Activated CD4-positive, alpha-beta T cell treated with anti-CD3 and anti-CD28 coated beads, Interleukin-2, amount 10 ng/mL, durations not matched to agents 24 days and 14 days (primary cell): ENCODE results near the gene CH25H. TPM values are rescaled to one million over a fixed set of nuclear protein-coding genes. Genes with fewer than 3 reads are reported as not detected.

Experiments used
- total RNA-seq: library from RNA; stranded (reverse); gene quantifications from 2 replicates; pipeline ENCODE4 v1.2.3, GENCODE V29; 2022

The CH25H gene
- total RNA-seq, 1 donor from 2014 or later, result not detected

Other genes starting within 250 kb of the CH25H start
- 29.9 and 31.1 TPM in 2 replicates for gene FAS, start 216.5 kb downstream of the CH25H start, total RNA-seq
- gene LIPA, start 44.5 kb upstream of the CH25H start, total RNA-seq, result 7.6 and 9.1 TPM in 2 replicates
- 0.40 and 0.54 TPM in 2 replicates for gene IFIT2, start 94.7 kb upstream of the CH25H start, total RNA-seq
- 0.83 and 1.0 TPM in 2 replicates for gene IFIT3, start 120.7 kb upstream of the CH25H start, total RNA-seq
- not detected in 2 replicates for gene IFIT1B, start 170.7 kb upstream of the CH25H start, total RNA-seq
- gene IFIT1, start 185.3 kb upstream of the CH25H start, total RNA-seq, result 0.58 and 1.0 TPM in 2 replicates
- 8.5 and 9.5 TPM in 2 replicates for gene IFIT5, start 207.3 kb upstream of the CH25H start, total RNA-seq